Calu3 (cell line): Measurements from ENCODE around the gene SLC6A6. TPM values are rescaled to one million over a fixed set of nuclear protein-coding genes. Genes with fewer than 3 reads are reported as not detected.

Experiments used
- BruUV-seq: library from RNA; stranded (reverse); fragments of 400-500 nt; replicated peaks from 2 replicates; lab custom pipeline; 2021; lab: Mats Ljungman, UMichigan
- CTCF ChIA-PET: fragments of 300-600 bp; sonication (Branson Sonifier 250); formaldehyde crosslinking; loops from one replicate; lab custom pipeline; 2022; ENCODE audit warnings: antibody characterized with exemption; lab: Charles Lee
- DNase-seq: peaks from one replicate; pipeline ENCODE4 v3.0.0; 2022
- H3K27ac Mint-ChIP-seq: one replicate; pipeline ENCODE4 v1.8.0; 2022; ENCODE audit warnings: mixed read lengths; ENCODE audit not compliant: unreplicated experiment
- H3K27me3 Mint-ChIP-seq: one replicate; pipeline ENCODE4 v1.8.0; 2022; ENCODE audit warnings: mixed read lengths; ENCODE audit not compliant: unreplicated experiment
- H3K36me3 Mint-ChIP-seq: one replicate; pipeline ENCODE4 v1.8.0; 2022; ENCODE audit warnings: mild to moderate bottlenecking, moderate library complexity, mixed read lengths; ENCODE audit not compliant: insufficient read depth, unreplicated experiment
- H3K4me1 Mint-ChIP-seq: one replicate; pipeline ENCODE4 v1.8.0; 2022; ENCODE audit warnings: mild to moderate bottlenecking, low read depth, mixed read lengths; ENCODE audit not compliant: unreplicated experiment
- H3K4me3 Mint-ChIP-seq: one replicate; pipeline ENCODE4 v1.8.0; 2022; ENCODE audit warnings: mild to moderate bottlenecking, low read depth, moderate library complexity, mixed read lengths; ENCODE audit not compliant: unreplicated experiment
- H3K9me3 Mint-ChIP-seq: one replicate; pipeline ENCODE4 v1.8.0; 2022; ENCODE audit warnings: low read depth, mixed read lengths; ENCODE audit not compliant: unreplicated experiment
- intact Hi-C: fragments of 100-400 bp; cut with micrococcal nuclease; formaldehyde crosslinking; loops from one replicate; pipeline ENCODE4 v1.10.0; 2022; ENCODE audit not compliant: unreplicated experiment
- total RNA-seq: library from RNA; stranded (reverse); gene quantifications from 2 replicates; pipeline ENCODE4 v1.2.3, GENCODE V29; 2022
- TF ChIP-seq, protein P1 (sequence below): fragments of 200-600 bp; IDR thresholded peaks from one replicate; pipeline ENCODE4 v1.8.0; 2022; ENCODE audit warnings: antibody characterized with exemption; ENCODE audit not compliant: unreplicated experiment

Gene SLC6A6
- total RNA-seq, 1 experiment from 2014 or later = 46.3 TPM

- CTCF ChIA-PET = interaction anchor here (0.6 kb wide), 1 partner anchor 26 kb away, joined by 3 read pairs; no protein-coding TSS in a partner anchor
- Mint-ChIP-seq H3K4me3 (no peak overlapping the region), H3K36me3 (peaks cover 33% of the 10 kb centered on the region), H3K27ac (no peak overlapping the region), H3K4me1 (no peaks in the 10 kb centered on the region), H3K9me3 (no peaks in the 10 kb centered on the region), H3K27me3 (no peaks in the 10 kb centered on the region)
- no TSS peak for BruUV-seq
- intact Hi-C loops = no loop called here
- TF ChIP-seq, protein P1, sequence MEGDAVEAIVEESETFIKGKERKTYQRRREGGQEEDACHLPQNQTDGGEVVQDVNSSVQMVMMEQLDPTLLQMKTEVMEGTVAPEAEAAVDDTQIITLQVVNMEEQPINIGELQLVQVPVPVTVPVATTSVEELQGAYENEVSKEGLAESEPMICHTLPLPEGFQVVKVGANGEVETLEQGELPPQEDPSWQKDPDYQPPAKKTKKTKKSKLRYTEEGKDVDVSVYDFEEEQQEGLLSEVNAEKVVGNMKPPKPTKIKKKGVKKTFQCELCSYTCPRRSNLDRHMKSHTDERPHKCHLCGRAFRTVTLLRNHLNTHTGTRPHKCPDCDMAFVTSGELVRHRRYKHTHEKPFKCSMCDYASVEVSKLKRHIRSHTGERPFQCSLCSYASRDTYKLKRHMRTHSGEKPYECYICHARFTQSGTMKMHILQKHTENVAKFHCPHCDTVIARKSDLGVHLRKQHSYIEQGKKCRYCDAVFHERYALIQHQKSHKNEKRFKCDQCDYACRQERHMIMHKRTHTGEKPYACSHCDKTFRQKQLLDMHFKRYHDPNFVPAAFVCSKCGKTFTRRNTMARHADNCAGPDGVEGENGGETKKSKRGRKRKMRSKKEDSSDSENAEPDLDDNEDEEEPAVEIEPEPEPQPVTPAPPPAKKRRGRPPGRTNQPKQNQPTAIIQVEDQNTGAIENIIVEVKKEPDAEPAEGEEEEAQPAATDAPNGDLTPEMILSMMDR = no peak
- DNase-seq = no peak
Measured at GRCh38 chr3:14483286-14483685, 80.9 kb downstream of the SLC6A6 start.

GRCh38 chr3:14484741-14485140, 82.3 kb downstream of the SLC6A6 start:
- Mint-ChIP-seq H3K4me3 (no peak overlapping the region), H3K27me3 (no peaks in the 10 kb centered on the region), H3K36me3 (peaks cover 28% of the 10 kb centered on the region), H3K9me3 (no peaks in the 10 kb centered on the region), H3K4me1 (no peaks in the 10 kb centered on the region), H3K27ac (no peak overlapping the region)
- TF ChIP-seq, protein P1 = no peak
- intact Hi-C loops = no loop called here
- no peak for DNase-seq
- CTCF ChIA-PET = no interaction called here
- BruUV-seq = no TSS peak

- DNase-seq = no peak
- Mint-ChIP-seq H3K4me3 (no peak overlapping the region), H3K9me3 (no peaks in the 10 kb centered on the region), H3K27ac (no peak overlapping the region), H3K36me3 (peaks cover 27% of the 10 kb centered on the region), H3K27me3 (no peaks in the 10 kb centered on the region), H3K4me1 (no peaks in the 10 kb centered on the region)
- CTCF ChIA-PET = no interaction called here
- no TSS peak for BruUV-seq
- intact Hi-C loops = no loop called here
- TF ChIP-seq, protein P1 = no peak
Measured at GRCh38 chr3:14485981-14486380, 83.6 kb downstream of the SLC6A6 start.

- Mint-ChIP-seq H3K36me3 (peaks cover 27% of the 10 kb centered on the region), H3K4me1 (no peaks in the 10 kb centered on the region), H3K27me3 (no peaks in the 10 kb centered on the region), H3K27ac (no peak overlapping the region), H3K9me3 (no peaks in the 10 kb centered on the region), H3K4me3 (no peak overlapping the region)
- CTCF ChIA-PET = no interaction called here
- intact Hi-C loops = no loop called here
- no peak for DNase-seq
- TF ChIP-seq, protein P1 = no peak
- no TSS peak for BruUV-seq
Measured at GRCh38 chr3:14486460-14486859, 84.1 kb downstream of the SLC6A6 start.
